Thyroid gland (tissue), 4 donors: ENCODE data around the gene MT1F. TPM values are rescaled to one million over a fixed set of nuclear protein-coding genes. Genes with fewer than 3 reads are reported as not detected.

Experiments
- DNase-seq, 2 donors: peaks; one replicate each; pipeline ENCODE4 v3.0.0-alpha.2; 2019
- H3K27ac ChIP-seq, 3 donors: fragments of 200-600 bp; sonication (generic); 1 replicate in 2 of 3; 2 replicates in 1 of 3; pipeline ENCODE4 v1.5.1; 2016 to 2019; ENCODE audit warnings: mild to moderate bottlenecking in 1 of 3, moderate library complexity in 1 of 3
- H3K27me3 ChIP-seq: fragments of 200-600 bp; sonication (generic); one replicate; pipeline ENCODE4 v1.5.1; 2019
- H3K36me3 ChIP-seq, 2 donors: fragments of 200-600 bp; sonication (generic); one replicate each; pipeline ENCODE4 v1.5.1; 2016 to 2019
- H3K4me1 ChIP-seq, 2 donors: fragments of 200-600 bp; sonication (generic); one replicate each; pipeline ENCODE4 v1.5.1; 2017 to 2019
- H3K4me3 ChIP-seq, 3 donors: fragments of 200-600 bp; sonication (generic); replicated peaks in 1 of 3; 1 replicate in 2 of 3; 2 replicates in 1 of 3; pipeline ENCODE4 v1.5.1; 2016; ENCODE audit warnings: mild to moderate bottlenecking in 1 of 3
- H3K9me3 ChIP-seq: fragments of 200-600 bp; sonication (generic); one replicate; pipeline ENCODE4 v1.5.1; 2017
- POLR2A ChIP-seq, 2 donors: fragments of 450-650 bp; IDR thresholded peaks; one replicate each; pipeline ENCODE4 v1.6.1; 2017; ENCODE audit warnings: antibody characterized with exemption in 2 of 2, mild to moderate bottlenecking in 2 of 2, moderate library complexity in 1 of 2
- WGBS, 2 donors: methylation state at CpG; one replicate each; pipeline ENCODE4 v1.1.5; 2017; 5-methylcytosine and 5-hydroxymethylcytosine counted together
- intact Hi-C: fragments of 100-400 bp; cut with DNase I; formaldehyde crosslinking; loops from one replicate; pipeline ENCODE4 v1.15.1; 2023
- total RNA-seq, 4 donors: library from RNA; depleted of rRNA; stranded (reverse); fragments of >200 nt; gene quantifications; one replicate each; pipeline ENCODE4 v1.2.3, GENCODE V29; 2016
- TF ChIP-seq, protein P1 (sequence below), 6 experiments: fragments of 200-600 bp in 3 of 6; fragments of 450-650 bp in 3 of 6; sonication (generic) in 3 of 6; IDR thresholded peaks; one replicate each; pipeline ENCODE4 v1.5.1; 2016 to 2019; ENCODE audit warnings: antibody characterized with exemption in 6 of 6, mild to moderate bottlenecking in 2 of 6, inconsistent platforms in 1 of 6, moderate library complexity in 1 of 6

MT1F gene
- total RNA-seq, 4 donors from 2014 or later: 25.8 to 220 (median 45.1) TPM

DNA sequence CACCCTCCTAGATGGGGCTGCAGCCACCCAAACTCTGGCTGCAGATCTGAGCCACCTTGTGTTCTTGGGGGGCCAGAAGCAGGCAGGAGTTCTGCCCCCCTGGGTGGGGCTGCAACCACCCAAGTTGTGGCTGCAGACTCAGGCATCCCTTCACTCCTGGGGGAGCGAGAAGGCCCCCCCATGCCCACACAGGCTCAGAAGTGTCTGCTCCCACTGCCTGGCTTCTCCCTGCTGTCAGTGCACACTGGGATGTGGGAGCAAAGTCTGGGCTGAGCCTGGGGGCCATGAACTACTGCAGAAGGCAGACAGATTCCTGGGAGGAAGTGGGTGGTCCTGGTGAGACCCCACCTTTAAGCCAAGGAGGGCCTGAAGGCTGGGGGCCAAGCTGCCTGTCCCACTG lies 37.5 kb downstream of the MT1F start:
- 60 to 71% methylated on average over 1 of the region's 1 CpG for WGBS, 2 donors
- no peaks in the 10 kb centered on the region for H3K27me3 ChIP-seq
- H3K27ac ChIP-seq: no peak overlapping the region
- peaks cover 4 to 14% of the 10 kb centered on the region in 2 donors for H3K4me1 ChIP-seq
- H3K9me3 ChIP-seq: no peaks in the 10 kb centered on the region
- no peak for DNase-seq
- H3K36me3 ChIP-seq: no peaks in the 10 kb centered on the region
- intact Hi-C loops: loop anchor here (5.0 kb wide), 1 partner anchor 178 kb away; no protein-coding TSS in a partner anchor
- TF ChIP-seq, protein P1, sequence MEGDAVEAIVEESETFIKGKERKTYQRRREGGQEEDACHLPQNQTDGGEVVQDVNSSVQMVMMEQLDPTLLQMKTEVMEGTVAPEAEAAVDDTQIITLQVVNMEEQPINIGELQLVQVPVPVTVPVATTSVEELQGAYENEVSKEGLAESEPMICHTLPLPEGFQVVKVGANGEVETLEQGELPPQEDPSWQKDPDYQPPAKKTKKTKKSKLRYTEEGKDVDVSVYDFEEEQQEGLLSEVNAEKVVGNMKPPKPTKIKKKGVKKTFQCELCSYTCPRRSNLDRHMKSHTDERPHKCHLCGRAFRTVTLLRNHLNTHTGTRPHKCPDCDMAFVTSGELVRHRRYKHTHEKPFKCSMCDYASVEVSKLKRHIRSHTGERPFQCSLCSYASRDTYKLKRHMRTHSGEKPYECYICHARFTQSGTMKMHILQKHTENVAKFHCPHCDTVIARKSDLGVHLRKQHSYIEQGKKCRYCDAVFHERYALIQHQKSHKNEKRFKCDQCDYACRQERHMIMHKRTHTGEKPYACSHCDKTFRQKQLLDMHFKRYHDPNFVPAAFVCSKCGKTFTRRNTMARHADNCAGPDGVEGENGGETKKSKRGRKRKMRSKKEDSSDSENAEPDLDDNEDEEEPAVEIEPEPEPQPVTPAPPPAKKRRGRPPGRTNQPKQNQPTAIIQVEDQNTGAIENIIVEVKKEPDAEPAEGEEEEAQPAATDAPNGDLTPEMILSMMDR (IDR thresholded peaks at IDR 0.05): no peak
- TF ChIP-seq POLR2A (IDR thresholded peaks at IDR 0.05): no peak
- no peak overlapping the region for H3K4me3 ChIP-seq

DNA sequence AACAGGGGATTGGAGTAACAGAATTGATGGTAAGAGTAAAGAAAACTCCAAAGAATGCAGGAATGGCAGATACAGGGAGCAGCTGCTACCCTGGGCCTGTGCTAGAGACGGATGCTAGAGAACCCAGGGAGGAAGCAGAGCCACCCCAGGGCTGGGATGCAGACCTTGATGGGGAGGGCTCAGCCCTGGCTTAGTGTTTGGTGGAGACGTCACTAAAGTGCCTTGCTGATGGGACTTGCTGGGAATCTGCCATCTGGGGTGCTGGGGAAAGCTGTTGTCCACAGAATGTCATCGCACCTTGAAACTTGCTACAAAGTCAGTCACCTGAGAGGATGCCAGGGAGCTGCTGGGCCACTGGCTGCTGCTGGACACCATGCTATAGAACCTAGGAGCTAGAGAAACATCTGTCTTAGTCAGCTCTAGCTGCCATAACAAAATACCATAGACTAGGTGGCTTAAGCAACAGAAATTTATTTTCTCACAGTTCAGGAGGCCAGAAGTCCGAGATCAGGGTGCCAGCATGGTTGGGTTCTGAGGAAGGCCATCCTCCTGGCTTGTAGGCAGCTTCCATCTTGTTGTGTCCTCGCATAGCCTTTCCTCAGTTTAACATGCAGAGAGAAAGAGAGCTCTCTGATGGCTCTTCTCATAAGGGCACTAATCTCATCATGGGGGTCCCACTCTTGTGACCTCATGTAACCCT lies 39.8 kb downstream of the MT1F start:
- 94 to 97% methylated on average over 5 of the region's 5 CpGs for WGBS, 2 donors
- no peaks in the 10 kb centered on the region for H3K9me3 ChIP-seq
- H3K27ac ChIP-seq: no peak overlapping the region
- no peak for DNase-seq
- no peaks in the 10 kb centered on the region for H3K36me3 ChIP-seq
- no peaks in the 10 kb centered on the region for H3K27me3 ChIP-seq
- intact Hi-C loops: loop anchor here (5.0 kb wide), 1 partner anchor 180 kb away; no protein-coding TSS in a partner anchor
- no peaks in the 10 kb centered on the region for H3K4me1 ChIP-seq
- H3K4me3 ChIP-seq: no peak overlapping the region
- TF ChIP-seq, protein P1 (IDR thresholded peaks at IDR 0.05): no peak
- no peak for TF ChIP-seq POLR2A (IDR thresholded peaks at IDR 0.05)

DNA sequence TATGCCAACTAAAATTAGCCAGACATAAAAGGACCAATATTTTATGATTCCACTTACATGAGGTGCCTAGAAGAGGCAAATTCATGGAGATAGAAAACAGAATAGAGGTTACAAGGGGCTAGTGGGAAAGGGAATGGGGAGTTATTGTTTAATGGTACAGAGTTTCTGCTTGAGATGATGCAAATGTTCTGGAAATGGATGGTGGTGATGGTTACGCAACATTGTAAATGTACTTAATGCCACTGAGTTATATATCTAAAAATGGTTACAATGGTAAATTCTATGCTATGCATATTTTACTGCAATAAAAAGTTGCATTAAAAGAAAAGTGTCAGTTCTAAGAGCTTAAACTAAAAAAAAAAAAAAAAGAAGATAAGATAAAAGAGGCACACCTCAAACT lies 42.4 kb downstream of the MT1F start:
- no peak for TF ChIP-seq POLR2A (IDR thresholded peaks at IDR 0.05)
- TF ChIP-seq, protein P1 (IDR thresholded peaks at IDR 0.05): no peak
- no peak for DNase-seq
- Histone ChIP-seq H3K36me3 (no peaks in the 10 kb centered on the region), H3K4me3 (no peak overlapping the region), H3K9me3 (no peaks in the 10 kb centered on the region), H3K27me3 (no peaks in the 10 kb centered on the region), H3K27ac (no peak overlapping the region), H3K4me1 (no peaks in the 10 kb centered on the region)
- intact Hi-C loops: loop anchor here (5.0 kb wide), 1 partner anchor 123 kb away; no protein-coding TSS in a partner anchor
- 46 to 58% methylated on average over 1 of the region's 1 CpG for WGBS, 2 donors

DNA sequence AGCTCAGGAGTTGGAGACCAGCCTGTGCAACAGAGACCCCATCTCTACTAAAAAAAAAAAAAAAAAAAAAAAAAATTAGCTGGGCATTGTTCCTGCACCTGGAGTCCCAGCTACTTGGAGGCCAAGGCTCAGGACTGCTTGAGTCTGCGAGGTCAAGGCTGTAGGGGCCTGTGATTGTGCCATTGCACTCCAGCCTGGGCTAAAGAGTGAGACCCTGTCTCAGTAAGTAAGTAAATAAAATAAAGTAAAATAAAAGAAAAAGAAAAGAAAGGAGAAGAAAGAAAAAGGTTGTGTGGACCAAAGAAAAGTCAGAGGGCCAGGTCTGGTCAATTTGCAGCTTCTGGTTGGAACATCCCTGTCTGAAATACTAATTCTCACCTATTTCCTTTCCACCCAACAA lies 42.9 kb downstream of the MT1F start:
- TF ChIP-seq, protein P1 (IDR thresholded peaks at IDR 0.05): no peak
- TF ChIP-seq POLR2A (IDR thresholded peaks at IDR 0.05): no peak
- H3K36me3 ChIP-seq: no peaks in the 10 kb centered on the region
- no peaks in the 10 kb centered on the region for H3K27me3 ChIP-seq
- intact Hi-C loops: loop anchor here (5.0 kb wide), 1 partner anchor 123 kb away; no protein-coding TSS in a partner anchor
- no peaks in the 10 kb centered on the region for H3K9me3 ChIP-seq
- H3K4me3 ChIP-seq: no peak overlapping the region
- 92 to 100% methylated on average over 1 of the region's 1 CpG for WGBS, 2 donors
- DNase-seq: no peak
- H3K27ac ChIP-seq: no peak overlapping the region
- no peaks in the 10 kb centered on the region for H3K4me1 ChIP-seq

DNA sequence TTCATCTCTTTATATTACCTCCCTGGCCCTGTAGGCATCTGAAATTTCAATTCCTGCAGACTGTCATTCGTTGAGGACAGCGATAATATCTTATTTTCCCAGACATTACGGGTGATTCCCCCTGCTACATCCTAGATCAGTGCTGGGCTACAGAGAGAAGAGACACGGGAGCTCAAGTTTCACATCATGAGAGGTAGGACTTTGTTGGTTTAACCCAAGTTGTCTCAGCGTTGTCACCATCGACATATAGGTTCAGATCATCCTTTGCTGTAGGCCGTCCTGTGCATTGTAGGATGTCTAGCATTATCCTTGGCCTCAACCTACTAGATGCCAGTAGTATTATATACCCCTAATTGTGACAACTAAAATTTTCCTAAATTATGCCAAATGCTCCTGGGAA lies 43.8 kb downstream of the MT1F start:
- Histone ChIP-seq H3K36me3 (no peaks in the 10 kb centered on the region), H3K27ac (no peak overlapping the region)

More for the DNA sequence above, 43.8 kb downstream of the MT1F start:
- TF ChIP-seq, protein P1 (IDR thresholded peaks at IDR 0.05): no peak
- TF ChIP-seq POLR2A (IDR thresholded peaks at IDR 0.05): no peak
- intact Hi-C loops: loop anchor here (5.0 kb wide), 1 partner anchor 124 kb away; no protein-coding TSS in a partner anchor
- DNase-seq: no peak
- no peaks in the 10 kb centered on the region for H3K27me3 ChIP-seq
- no peaks in the 10 kb centered on the region for H3K9me3 ChIP-seq
- H3K4me3 ChIP-seq: no peak overlapping the region
- H3K4me1 ChIP-seq: no peaks in the 10 kb centered on the region
- 79% methylated on average over 7 of the region's 7 CpGs for WGBS, 2 donors
